GM04503 (cell line): Measurements from ENCODE around the gene THOC1.

Experiments
- DNase-seq: peaks from one replicate; pipeline ENCODE4 v3.0.0-alpha.2; 2012; ENCODE audit warnings: low read depth

The THOC1 gene

DNA sequence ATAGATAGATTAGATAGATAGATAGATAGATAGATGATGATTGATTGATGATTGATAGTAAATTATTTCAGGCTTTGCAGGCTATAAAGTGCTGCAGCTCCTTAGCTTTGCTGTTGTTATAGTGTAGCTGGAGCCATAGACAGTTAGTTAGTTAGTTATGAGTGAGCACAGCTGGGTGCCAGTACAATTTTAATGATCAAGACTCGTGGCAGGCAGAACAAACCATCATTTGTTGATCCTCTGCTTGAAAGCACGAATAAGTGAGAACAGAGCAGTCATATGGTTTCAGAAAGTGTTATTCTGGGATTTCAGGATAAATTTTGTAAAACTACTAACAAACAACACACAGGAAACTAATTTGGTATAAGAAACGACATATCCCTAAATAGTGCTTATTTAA is 53.9 kb downstream of the THOC1 start:
- DNase-seq, result no peak

DNA sequence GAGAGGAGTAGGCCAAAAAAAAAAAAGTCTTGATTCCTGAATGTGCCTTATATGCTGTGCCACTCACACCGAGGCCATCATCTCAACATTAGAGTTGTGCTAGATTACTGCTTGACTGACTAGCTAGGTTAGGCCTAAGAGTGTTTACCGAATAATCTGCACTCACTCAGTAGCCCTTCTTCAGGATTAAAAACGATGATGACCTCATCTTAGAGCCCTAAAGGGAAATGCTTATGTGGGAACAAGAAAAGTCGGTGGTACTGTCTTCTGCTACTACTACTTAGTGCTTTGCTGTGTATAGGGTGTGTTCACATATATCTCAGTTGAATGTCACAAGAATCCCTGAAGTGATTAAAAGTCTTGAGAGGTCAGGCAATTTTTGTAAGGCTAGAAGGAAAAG is 54.3 kb downstream of the THOC1 start:
- no peak for DNase-seq

- no peak for DNase-seq
These were observed 55.1 kb downstream of the THOC1 start for GRCh38 chr18:212780-213179.

GRCh38 chr18:211582-211981 is 56.3 kb downstream of the THOC1 start:
- no peak for DNase-seq

- DNase-seq, result no peak
These were observed 57.1 kb downstream of the THOC1 start for GRCh38 chr18:210733-211132.

GRCh38 chr18:210075-210474 is 57.8 kb downstream of the THOC1 start:
- no peak for DNase-seq

DNA sequence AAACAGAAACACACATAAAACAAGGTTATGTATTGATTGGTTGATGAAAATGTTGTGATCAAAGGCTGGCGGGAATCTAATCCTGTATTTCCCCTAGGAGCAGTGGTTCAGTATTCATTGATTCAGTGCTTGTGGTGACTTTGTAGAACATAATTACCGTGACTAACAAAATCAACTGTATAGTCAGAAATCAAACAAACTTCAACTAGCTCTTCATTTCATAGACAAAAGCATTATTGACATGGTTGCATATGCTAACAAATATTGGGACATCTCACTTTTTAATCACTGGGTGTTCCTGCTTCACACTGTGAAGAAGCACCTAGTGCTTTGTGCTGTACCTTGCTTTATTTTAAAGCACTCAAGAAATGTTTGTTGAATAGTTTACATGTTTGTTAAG is 68.1 kb downstream of the THOC1 start:
- no peak for DNase-seq

DNA sequence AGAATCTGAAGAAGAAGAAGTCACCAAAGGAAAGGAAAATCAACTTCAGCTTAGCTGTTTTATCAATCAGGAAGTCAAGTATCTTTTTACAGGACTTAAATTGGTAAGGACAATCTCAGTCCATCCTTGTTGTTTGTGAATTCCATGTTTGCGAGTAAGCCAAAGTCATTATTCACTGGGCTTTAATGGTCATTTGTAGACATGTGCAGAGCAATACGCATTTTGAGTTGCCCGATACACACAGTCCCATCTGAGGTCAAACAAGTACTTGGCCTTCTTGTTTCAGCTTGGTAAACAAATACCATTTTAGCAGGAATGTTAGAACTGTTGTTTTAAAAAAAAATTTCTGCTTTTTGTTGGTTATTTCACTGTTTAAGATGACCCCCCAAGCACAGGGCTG is 68.6 kb downstream of the THOC1 start:
- DNase-seq, result no peak

GRCh38 chr18:195651-196050 is 72.2 kb downstream of the THOC1 start:
- DNase-seq, result no peak

DNA sequence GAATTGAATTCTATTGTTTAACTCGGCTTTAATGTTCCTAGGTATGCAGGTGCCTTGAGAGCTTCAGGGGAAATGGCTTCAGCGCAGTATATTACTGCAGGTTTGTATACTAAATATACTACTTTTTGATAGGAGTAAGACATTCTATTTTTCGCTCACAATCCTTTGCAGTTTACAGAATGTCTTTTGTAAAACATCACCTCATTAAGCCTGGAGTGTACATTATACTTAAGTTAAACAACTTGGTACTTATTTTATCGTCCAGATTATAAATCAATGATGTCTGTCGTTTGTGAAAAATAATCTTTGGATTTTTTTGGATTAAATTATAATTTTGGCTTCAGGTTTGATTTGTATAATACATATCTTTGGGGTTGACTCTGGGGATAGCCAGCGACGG is 75.0 kb downstream of the THOC1 start:
- DNase-seq, result no peak

DNA sequence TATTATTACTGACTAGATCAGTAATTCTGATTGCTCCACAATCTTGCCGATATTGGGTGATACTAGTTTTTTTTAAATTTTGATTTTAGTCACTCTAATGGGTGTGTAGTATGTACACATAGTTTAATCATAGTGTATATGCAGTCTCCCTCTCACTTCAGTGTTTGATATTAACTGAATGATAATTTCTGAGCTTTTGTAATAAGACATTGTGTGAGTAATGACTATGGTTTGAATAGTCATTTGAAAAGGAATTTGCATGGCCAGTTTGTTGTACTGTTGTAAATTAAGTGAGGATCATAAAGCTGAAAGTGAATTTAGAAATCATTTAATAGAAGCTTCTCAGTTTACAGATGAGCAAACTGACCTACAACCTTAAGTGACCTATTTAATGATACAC is 76.1 kb downstream of the THOC1 start:
- no peak for DNase-seq

- DNase-seq, result no peak
These were observed 78.6 kb downstream of the THOC1 start for GRCh38 chr18:189254-189653.

GRCh38 chr18:183769-184168 is 84.1 kb downstream of the THOC1 start:
- no peak for DNase-seq

- no peak for DNase-seq
These were observed 86.1 kb downstream of the THOC1 start for GRCh38 chr18:181711-182110.

GRCh38 chr18:179499-179898 is 88.3 kb downstream of the THOC1 start:
- DNase-seq, result no peak

DNA sequence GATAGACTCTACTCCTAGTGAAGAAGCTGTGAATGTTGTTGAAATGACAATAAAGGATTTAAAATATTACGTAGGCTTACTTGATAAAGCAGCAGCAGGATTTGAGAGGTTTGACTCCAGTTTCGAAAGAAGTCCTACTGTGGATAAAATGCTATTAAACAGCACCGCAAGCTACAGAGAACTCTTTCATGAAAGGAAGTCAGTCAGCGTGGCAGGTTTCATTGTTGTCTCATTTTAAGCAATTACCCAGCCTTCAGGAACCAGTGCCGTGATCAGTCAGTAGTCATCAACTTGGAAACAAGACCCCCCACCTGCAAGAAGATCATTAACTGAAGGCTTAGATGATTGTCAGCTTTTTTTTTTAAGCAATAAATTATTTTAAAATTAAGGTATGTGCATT is 95.5 kb downstream of the THOC1 start:
- DNase-seq, result no peak
